ENCODE data around the gene INPP5D. TPM values are rescaled to one million over a fixed set of nuclear protein-coding genes. Genes with fewer than 3 reads are reported as not detected.

The INPP5D gene
- total RNA-seq, 2 experiments from 2014 or later: 52.4 to 54.9 TPM

- Mint-ChIP-seq H3K36me3 (peaks cover 27% of the 10 kb centered on the region), H3K27ac (no peak overlapping the region), H3K27me3 (no peaks in the 10 kb centered on the region), H3K4me3 (no peak overlapping the region), H3K4me1 (ENCODE audit: low read depth) (peaks cover 71% of the 10 kb centered on the region), H3K9me3 (peaks cover 4% of the 10 kb centered on the region)
- ChIA-PET CTCF (interaction anchor here (1.2 to 3.2 kb wide), 3 partner anchors 20 to 49 kb away, joined by 4 to 16 read pairs (median 7); no protein-coding TSS in a partner anchor), POLR2A (interaction anchor here (0.8 kb wide), 1 partner anchor 40 kb away, joined by 4 read pairs; no protein-coding TSS in a partner anchor)
- DNase-seq: no peak
- intact Hi-C loops (cut with micrococcal nuclease): no loop called here
Observed at GRCh38 chr2:233101816-233102215, 41.7 kb downstream of the INPP5D start.

GRCh38 chr2:233105156-233105895 lies 45.2 kb downstream of the INPP5D start:
- no peak for DNase-seq
- no peak overlapping the region for H3K4me3 Mint-ChIP-seq
- peaks cover 69% of the 10 kb centered on the region for H3K4me1 Mint-ChIP-seq (ENCODE audit: low read depth)
- H3K36me3 Mint-ChIP-seq: peaks cover 13% of the 10 kb centered on the region
- ChIA-PET POLR2A (no interaction called here), CTCF (interaction anchor here (1.2 kb wide), 1 partner anchor 52 kb away, joined by 4 read pairs; no protein-coding TSS in a partner anchor)
- no peaks in the 10 kb centered on the region for H3K27me3 Mint-ChIP-seq
- intact Hi-C loops (cut with micrococcal nuclease): no loop called here
- H3K9me3 Mint-ChIP-seq: peaks cover 4% of the 10 kb centered on the region
- H3K27ac Mint-ChIP-seq: no peak overlapping the region

- ChIA-PET CTCF (interaction anchor here (1.2 kb wide), 1 partner anchor 52 kb away, joined by 4 read pairs; no protein-coding TSS in a partner anchor), POLR2A (no interaction called here)
- H3K4me3 Mint-ChIP-seq: no peak overlapping the region
- peaks cover 64% of the 10 kb centered on the region for H3K4me1 Mint-ChIP-seq (ENCODE audit: low read depth)
- DNase-seq: no peak
- no peak overlapping the region for H3K27ac Mint-ChIP-seq
- H3K9me3 Mint-ChIP-seq: peaks cover 4% of the 10 kb centered on the region
- peaks cover 10% of the 10 kb centered on the region for H3K36me3 Mint-ChIP-seq
- no peaks in the 10 kb centered on the region for H3K27me3 Mint-ChIP-seq
- intact Hi-C loops (cut with micrococcal nuclease): no loop called here
Observed at GRCh38 chr2:233105930-233106329, 45.8 kb downstream of the INPP5D start.

GRCh38 chr2:233107011-233107410 lies 46.9 kb downstream of the INPP5D start:
- Mint-ChIP-seq H3K4me1 (ENCODE audit: low read depth) (peaks cover 62% of the 10 kb centered on the region), H3K27ac (peak overlapping the region; percentile 1)

GRCh38 chr2:233107831-233108300 lies 47.7 kb downstream of the INPP5D start:
- Mint-ChIP-seq H3K27ac (peak overlapping the region; percentile 10), H3K36me3 (peaks cover 9% of the 10 kb centered on the region), H3K27me3 (no peaks in the 10 kb centered on the region), H3K9me3 (peaks cover 4% of the 10 kb centered on the region), H3K4me1 (ENCODE audit: low read depth) (peaks cover 59% of the 10 kb centered on the region), H3K4me3 (no peak overlapping the region)
- DNase-seq: no peak
- ChIA-PET CTCF (interaction anchor here (3.2 kb wide), 1 partner anchor 54 kb away, joined by 12 read pairs; no protein-coding TSS in a partner anchor), POLR2A (interaction anchor here (0.7 kb wide), 1 partner anchor 8 kb away, joined by 3 read pairs; no protein-coding TSS in a partner anchor)
- intact Hi-C loops (cut with micrococcal nuclease): no loop called here

More at GRCh38 chr2:233107011-233107410, 46.9 kb downstream of the INPP5D start:
- H3K36me3 Mint-ChIP-seq: peaks cover 10% of the 10 kb centered on the region
- intact Hi-C loops (cut with micrococcal nuclease): no loop called here
- CTCF ChIA-PET: interaction anchor here (3.2 kb wide), 1 partner anchor 53 kb away, joined by 12 read pairs; no protein-coding TSS in a partner anchor
- POLR2A ChIA-PET: interaction anchor here (0.8 kb wide), 1 partner anchor 27 kb away, joined by 3 read pairs; no protein-coding TSS in a partner anchor
- H3K9me3 Mint-ChIP-seq: peaks cover 4% of the 10 kb centered on the region
- H3K4me3 Mint-ChIP-seq: no peak overlapping the region
- no peaks in the 10 kb centered on the region for H3K27me3 Mint-ChIP-seq
- DNase-seq: no peak

- peaks cover 4% of the 10 kb centered on the region for H3K9me3 Mint-ChIP-seq
- H3K36me3 Mint-ChIP-seq: peaks cover 6% of the 10 kb centered on the region
- CTCF ChIA-PET: interaction anchor here (1.2 to 3.2 kb wide), 2 partner anchors 48 to 55 kb away, joined by 4 to 12 read pairs; no protein-coding TSS in a partner anchor
- H3K27me3 Mint-ChIP-seq: no peaks in the 10 kb centered on the region
- H3K27ac Mint-ChIP-seq: peak overlapping the region; percentile 10
- intact Hi-C loops (cut with micrococcal nuclease): no loop called here
- H3K4me1 Mint-ChIP-seq (ENCODE audit: low read depth): peaks cover 62% of the 10 kb centered on the region
- POLR2A ChIA-PET: interaction anchor here (0.6 to 0.7 kb wide), 2 partner anchors 9 to 51 kb away, joined by 3 read pairs; no protein-coding TSS in a partner anchor
- DNase-seq: no peak
- H3K4me3 Mint-ChIP-seq: no peak overlapping the region
Observed at GRCh38 chr2:233108611-233109490, 48.7 kb downstream of the INPP5D start.

GRCh38 chr2:233111427-233111826 lies 51.3 kb downstream of the INPP5D start:
- POLR2A ChIA-PET: no interaction called here
- no peaks in the 10 kb centered on the region for H3K36me3 Mint-ChIP-seq
- H3K27me3 Mint-ChIP-seq: no peaks in the 10 kb centered on the region
- peaks cover 60% of the 10 kb centered on the region for H3K4me1 Mint-ChIP-seq (ENCODE audit: low read depth)
- H3K27ac Mint-ChIP-seq: no peak overlapping the region
- H3K4me3 Mint-ChIP-seq: no peak overlapping the region
- no peak for DNase-seq
- CTCF ChIA-PET: no interaction called here
- intact Hi-C loops (cut with micrococcal nuclease): no loop called here
- H3K9me3 Mint-ChIP-seq: no peaks in the 10 kb centered on the region

GRCh38 chr2:233112329-233112728 lies 52.2 kb downstream of the INPP5D start:
- Mint-ChIP-seq H3K27me3 (no peaks in the 10 kb centered on the region), H3K4me3 (no peak overlapping the region), H3K27ac (no peak overlapping the region), H3K4me1 (ENCODE audit: low read depth) (peaks cover 57% of the 10 kb centered on the region), H3K9me3 (no peaks in the 10 kb centered on the region), H3K36me3 (no peaks in the 10 kb centered on the region)
- DNase-seq: no peak
- intact Hi-C loops (cut with micrococcal nuclease): no loop called here
- ChIA-PET CTCF (no interaction called here), POLR2A (no interaction called here)

- Mint-ChIP-seq H3K9me3 (no peaks in the 10 kb centered on the region), H3K4me3 (no peak overlapping the region), H3K27me3 (no peaks in the 10 kb centered on the region), H3K36me3 (no peaks in the 10 kb centered on the region), H3K27ac (no peak overlapping the region), H3K4me1 (ENCODE audit: low read depth) (peaks cover 58% of the 10 kb centered on the region)
- POLR2A ChIA-PET: no interaction called here
- intact Hi-C loops (cut with micrococcal nuclease): no loop called here
- CTCF ChIA-PET: interaction anchor here (1.1 kb wide), 1 partner anchor 59 kb away, joined by 3 read pairs; no protein-coding TSS in a partner anchor
- DNase-seq: no peak
Observed at GRCh38 chr2:233112776-233113452, 52.8 kb downstream of the INPP5D start.

- CTCF ChIA-PET: no interaction called here
- POLR2A ChIA-PET: interaction anchor here (0.8 kb wide), 1 partner anchor 21 kb away, joined by 3 read pairs; no protein-coding TSS in a partner anchor
Observed at GRCh38 chr2:233114421-233114861, 54.3 kb downstream of the INPP5D start.

GRCh38 chr2:233115121-233115520 lies 55.0 kb downstream of the INPP5D start:
- Mint-ChIP-seq H3K27me3 (no peaks in the 10 kb centered on the region), H3K36me3 (peaks cover 6% of the 10 kb centered on the region), H3K4me3 (no peak overlapping the region), H3K9me3 (no peaks in the 10 kb centered on the region), H3K27ac (no peak overlapping the region), H3K4me1 (ENCODE audit: low read depth) (peaks cover 57% of the 10 kb centered on the region)
- ChIA-PET CTCF (no interaction called here), POLR2A (no interaction called here)
- intact Hi-C loops (cut with micrococcal nuclease): no loop called here
- no peak for DNase-seq

More at GRCh38 chr2:233114421-233114861, 54.3 kb downstream of the INPP5D start:
- Mint-ChIP-seq H3K27me3 (no peaks in the 10 kb centered on the region), H3K4me1 (ENCODE audit: low read depth) (peaks cover 53% of the 10 kb centered on the region), H3K4me3 (no peak overlapping the region), H3K27ac (peak overlapping the region; percentile 45), H3K9me3 (no peaks in the 10 kb centered on the region), H3K36me3 (peaks cover 2% of the 10 kb centered on the region)
- no peak for DNase-seq
- intact Hi-C loops (cut with micrococcal nuclease): no loop called here

All from activated CD4-positive, alpha-beta memory T cell treated with anti-CD3 and anti-CD28 coated beads for 36 hours (primary cell).